ENCODE measurements around the gene TMEM11.

The TMEM11 gene

GRCh38 chr17:21163101-21163500 is 50.9 kb downstream of the TMEM11 start:
- DNase-seq (ENCODE audit: low read depth in 3 of 3) = no peak

- no peak for DNase-seq (ENCODE audit: low read depth in 3 of 3)
These were observed 51.6 kb downstream of the TMEM11 start for GRCh38 chr17:21162394-21162775.

GRCh38 chr17:21161498-21162393 is 52.2 kb downstream of the TMEM11 start:
- no peak for DNase-seq (ENCODE audit: low read depth in 3 of 3)

DNA sequence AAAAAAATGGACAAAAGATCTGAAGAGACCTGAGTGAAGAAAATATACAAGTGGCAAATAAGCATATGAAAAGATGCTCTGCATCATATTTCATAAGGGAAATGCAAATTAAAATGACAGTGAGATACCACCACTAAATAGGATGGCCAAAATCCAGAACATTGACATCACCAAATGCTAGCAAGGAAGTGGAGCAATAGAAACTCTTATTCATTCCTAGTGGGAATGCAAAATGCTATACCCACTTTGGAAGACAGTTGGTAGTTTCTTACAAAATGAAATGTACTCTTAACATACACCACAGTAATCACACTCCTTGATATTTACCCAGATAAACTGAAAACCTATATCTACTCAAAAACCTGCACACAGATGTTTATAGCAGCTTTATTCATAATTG is 53.6 kb downstream of the TMEM11 start:
- no peak for DNase-seq (ENCODE audit: low read depth in 3 of 3)

DNA sequence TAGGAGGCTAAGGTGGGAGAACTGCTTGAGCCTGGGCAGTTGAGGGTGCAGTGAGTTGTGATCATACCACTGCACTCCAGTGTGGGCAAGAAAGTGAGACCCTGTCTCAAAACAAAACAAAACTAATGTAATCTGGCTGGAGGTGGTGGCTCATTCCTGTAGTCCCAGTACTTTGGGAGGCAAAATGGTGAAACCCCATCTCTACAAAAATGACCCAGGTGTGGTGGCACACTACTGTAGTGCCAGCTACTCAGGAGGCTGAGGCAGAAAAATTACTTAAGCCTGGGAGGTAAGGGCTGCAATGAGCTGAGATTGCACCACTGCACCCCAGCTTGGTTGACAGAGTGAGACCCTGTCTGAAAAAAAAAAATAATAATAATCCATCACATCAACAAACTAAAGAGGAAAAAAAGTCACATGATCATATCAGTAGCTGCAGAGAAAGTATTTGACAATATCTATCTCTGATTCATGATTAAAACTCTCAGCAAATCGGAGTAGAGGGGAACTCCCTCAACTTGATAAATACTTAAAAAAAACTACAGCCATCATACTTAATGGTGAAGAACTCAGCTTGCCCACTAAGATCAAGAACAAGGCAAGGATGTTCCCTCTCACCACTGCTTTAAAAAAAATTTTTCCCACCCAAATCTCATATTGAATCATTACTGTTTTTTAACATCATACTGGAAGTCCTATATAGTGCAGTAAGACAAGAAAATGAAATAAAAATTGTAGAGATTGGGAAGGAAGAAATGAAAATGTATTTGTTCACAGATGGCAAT is 56.2 kb downstream of the TMEM11 start:
- DNase-seq (ENCODE audit: low read depth in 3 of 3) = no peak

DNA sequence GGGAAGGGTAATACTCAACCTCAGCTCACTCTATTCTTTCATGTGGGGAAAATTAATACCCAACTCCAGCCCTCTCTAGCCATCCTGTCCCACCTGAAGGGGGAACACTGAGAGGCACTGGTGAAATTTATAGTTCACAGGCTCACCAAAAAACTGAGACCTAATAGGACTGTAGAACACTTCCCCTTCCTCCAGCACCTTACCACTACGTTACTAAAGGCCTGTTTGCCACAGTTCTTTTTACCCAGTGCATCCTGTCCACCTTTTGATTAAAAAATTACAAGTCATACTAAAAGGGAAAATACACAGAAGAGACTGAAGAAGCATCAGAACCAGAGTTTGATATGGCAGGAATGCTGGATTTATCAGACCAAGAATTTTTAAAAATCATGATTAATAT is 61.2 kb downstream of the TMEM11 start:
- DNase-seq (ENCODE audit: low read depth in 3 of 3) = no peak

DNA sequence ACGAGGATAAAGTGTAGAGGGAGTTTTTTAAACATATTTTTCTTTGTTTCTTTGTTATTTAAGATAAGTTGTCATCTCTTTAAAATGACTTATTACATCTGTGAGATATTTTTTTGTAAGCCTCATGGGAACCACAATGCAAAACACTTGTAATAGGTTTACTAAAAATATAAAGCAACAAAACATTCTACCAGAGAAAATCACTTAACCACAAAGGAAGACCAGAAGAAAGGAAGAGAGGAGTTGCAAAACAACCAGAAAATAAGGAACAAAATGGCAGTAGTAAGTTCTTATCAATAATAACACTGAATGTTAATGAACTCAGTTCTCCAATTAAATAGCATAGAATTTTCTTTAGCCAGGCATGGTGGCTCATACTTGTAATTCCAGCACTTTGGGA is 64.3 kb downstream of the TMEM11 start:
- DNase-seq (ENCODE audit: low read depth in 3 of 3) = no peak

Measured in stimulated activated CD4-positive, alpha-beta T cell treated with anti-CD3 and anti-CD28 coated beads, TNF-alpha, amount 100 ng/mL, for 4 hours (primary cell).